ENCODE measurements around the gene ZPBP.

- TF ChIP-seq, protein P1, sequence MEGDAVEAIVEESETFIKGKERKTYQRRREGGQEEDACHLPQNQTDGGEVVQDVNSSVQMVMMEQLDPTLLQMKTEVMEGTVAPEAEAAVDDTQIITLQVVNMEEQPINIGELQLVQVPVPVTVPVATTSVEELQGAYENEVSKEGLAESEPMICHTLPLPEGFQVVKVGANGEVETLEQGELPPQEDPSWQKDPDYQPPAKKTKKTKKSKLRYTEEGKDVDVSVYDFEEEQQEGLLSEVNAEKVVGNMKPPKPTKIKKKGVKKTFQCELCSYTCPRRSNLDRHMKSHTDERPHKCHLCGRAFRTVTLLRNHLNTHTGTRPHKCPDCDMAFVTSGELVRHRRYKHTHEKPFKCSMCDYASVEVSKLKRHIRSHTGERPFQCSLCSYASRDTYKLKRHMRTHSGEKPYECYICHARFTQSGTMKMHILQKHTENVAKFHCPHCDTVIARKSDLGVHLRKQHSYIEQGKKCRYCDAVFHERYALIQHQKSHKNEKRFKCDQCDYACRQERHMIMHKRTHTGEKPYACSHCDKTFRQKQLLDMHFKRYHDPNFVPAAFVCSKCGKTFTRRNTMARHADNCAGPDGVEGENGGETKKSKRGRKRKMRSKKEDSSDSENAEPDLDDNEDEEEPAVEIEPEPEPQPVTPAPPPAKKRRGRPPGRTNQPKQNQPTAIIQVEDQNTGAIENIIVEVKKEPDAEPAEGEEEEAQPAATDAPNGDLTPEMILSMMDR (IDR thresholded peaks at IDR 0.05), result no peak
- no peak for TF ChIP-seq POLR2A (IDR thresholded peaks at IDR 0.05)
These were observed 47.6 kb upstream of the ZPBP start for GRCh38 chr7:50140688-50141087.
